HepG2 (cell line): ENCODE results near the gene CCDC142. TPM values are rescaled to one million over a fixed set of nuclear protein-coding genes. Genes with fewer than 3 reads are reported as not detected.

Source experiments
- HNRNPL ChIP-seq: fragments of 200-400 bp; formaldehyde crosslinking; IDR thresholded peaks from 2 replicates; pipeline ENCODE4 v1.6.1; 2017; ENCODE audit warnings: mild to moderate bottlenecking, low read depth, low read length
- KLF15 ChIP-seq: sonication (generic); formaldehyde crosslinking; IDR thresholded peaks from 2 replicates; pipeline ENCODE4 v1.8.1; 2023; ENCODE audit warnings: borderline replicate concordance, mild to moderate bottlenecking, inconsistent platforms, missing genetic modification reagents, mixed read lengths
- MATR3 ChIP-seq: sonication (generic); formaldehyde crosslinking; IDR thresholded peaks from 2 replicates; pipeline ENCODE4 v1.4.0; 2020; ENCODE audit warnings: missing genetic modification reagents
- MTA1 ChIP-seq: sonication (generic); formaldehyde crosslinking; IDR thresholded peaks from 2 replicates; pipeline ENCODE4 v1.4.0; 2020; ENCODE audit warnings: missing genetic modification reagents, mild to moderate bottlenecking, borderline replicate concordance
- MZF1 ChIP-seq: sonication (generic); formaldehyde crosslinking; IDR thresholded peaks from 2 replicates; pipeline ENCODE4 v1.8.1; 2023; ENCODE audit warnings: mild to moderate bottlenecking, missing genetic modification reagents, borderline replicate concordance
- NKX3-1 ChIP-seq: sonication (generic); formaldehyde crosslinking; IDR thresholded peaks from 2 replicates; pipeline ENCODE4 v1.5.0; 2020; ENCODE audit warnings: missing genetic modification reagents
- PREB ChIP-seq: sonication (generic); formaldehyde crosslinking; IDR thresholded peaks from 2 replicates; pipeline ENCODE4 v1.4.0; 2020; ENCODE audit warnings: missing genetic modification reagents
- SALL2 ChIP-seq: sonication (generic); formaldehyde crosslinking; IDR thresholded peaks from 2 replicates; pipeline ENCODE4 v1.8.1; 2023; ENCODE audit warnings: mild to moderate bottlenecking, missing genetic modification reagents, inconsistent platforms
- SMAD9 ChIP-seq: sonication (generic); formaldehyde crosslinking; IDR thresholded peaks from 2 replicates; pipeline ENCODE4 v1.5.1; 2020; ENCODE audit warnings: mild to moderate bottlenecking, missing genetic modification reagents
- SP5 ChIP-seq: IDR thresholded peaks from 2 replicates; pipeline ENCODE4 v1.6.1; 2016; ENCODE audit warnings: low read depth, borderline replicate concordance
- ZNF296 ChIP-seq: sonication (generic); formaldehyde crosslinking; conservative IDR thresholded peaks from 2 replicates; pipeline ENCODE4 v1.5.0; 2020; ENCODE audit warnings: mild to moderate bottlenecking, missing genetic modification reagents
- ZNF432 ChIP-seq: sonication (generic); formaldehyde crosslinking; IDR thresholded peaks from 2 replicates; pipeline ENCODE4 v1.5.0; 2020; ENCODE audit warnings: missing genetic modification reagents, mild to moderate bottlenecking, borderline replicate concordance
- ZNF546 ChIP-seq: sonication (generic); formaldehyde crosslinking; conservative IDR thresholded peaks from 2 replicates; pipeline ENCODE4 v1.8.1; 2023; ENCODE audit warnings: mild to moderate bottlenecking, missing genetic modification reagents
- ZNF557 ChIP-seq: sonication (generic); formaldehyde crosslinking; IDR thresholded peaks from 2 replicates; pipeline ENCODE4 v1.4.0; 2020; ENCODE audit warnings: missing genetic modification reagents
- ZNF672 ChIP-seq: sonication (generic); formaldehyde crosslinking; IDR thresholded peaks from 2 replicates; pipeline ENCODE4 v1.8.1; 2022; ENCODE audit warnings: missing genetic modification reagents
- ZNF704 ChIP-seq: sonication (generic); formaldehyde crosslinking; IDR thresholded peaks from 2 replicates; pipeline ENCODE4 v1.8.1; 2023; ENCODE audit warnings: mild to moderate bottlenecking, inconsistent platforms, moderate library complexity, missing genetic modification reagents, borderline replicate concordance
- ZSCAN9 ChIP-seq: IDR thresholded peaks from 2 replicates; pipeline ENCODE4 v1.6.1; 2016; ENCODE audit warnings: borderline replicate concordance
- polyA plus RNA-seq, 8 experiments: library from polyadenylated mRNA; depleted of rRNA in 3 of 8; stranded (reverse) in 7 of 8; unstranded in 1 of 8; fragments of >200 nt; fragmentation: Illumina TruSeq in 4 of 8; extraction: Trizol in 4 of 8; gene quantifications; 2 replicates each; pipeline versions ENCODE4 v1.2.1 to v1.2.3, GENCODE V29; 2011 to 2016; ENCODE audit warnings: low read depth in 4 of 8, missing spikeins in 1 of 8, mixed read lengths in 1 of 8; ENCODE audit not compliant: insufficient read depth in 1 of 8
- total RNA-seq, 5 experiments: library from RNA; depleted of rRNA; stranded (reverse); fragments of >200 nt; fragmentation: Illumina TruSeq; extraction: Trizol; gene quantifications; 2 replicates each; pipeline ENCODE4 v1.2.3, GENCODE V29; 2016; ENCODE audit warnings: low read depth in 1 of 5
- TF ChIP-seq, protein P1 (sequence below): sonication (generic); formaldehyde crosslinking; IDR thresholded peaks from 2 replicates; pipeline ENCODE4 v1.4.0; 2020; ENCODE audit warnings: missing genetic modification reagents, borderline replicate concordance
- TF ChIP-seq, protein P2 (sequence below): sonication (generic); formaldehyde crosslinking; IDR thresholded peaks from 2 replicates; pipeline ENCODE4 v1.4.0; 2020; ENCODE audit warnings: missing genetic modification reagents, borderline replicate concordance

CCDC142 gene
- total and polyA plus RNA-seq, 2 of the 13 experiments (the other 11 are each of a cell fraction or from before 2014, with no cell fraction given): 14.7 to 30.4 TPM

GRCh38 chr2:74507145-74507925, 24.5 kb upstream of the CCDC142 start, which contains the start of gene PCGF1 (continued):
- TF ChIP-seq HNRNPL (peak; percentile 65; the same call in 1 of the 2 replicates), ZSCAN9 (CRISPR knock-in tag) (peak; percentile 62; the same call in 1 of the 2 replicates), SMAD9 (CRISPR knock-in tag) (peak; percentile 24; the same call in 1 of the 2 replicates), ZNF296 (CRISPR knock-in tag) (no peak), MZF1 (CRISPR knock-in tag) (peak; percentile 1; the same call in 1 of the 2 replicates), PREB (CRISPR knock-in tag) (no peak), SALL2 (peak; percentile 98), ZNF557 (peak; percentile 53; the same call in 1 of the 2 replicates), KLF15 (CRISPR knock-in tag) (peak; percentile 87), SP5 (CRISPR knock-in tag) (peak; percentile 23; the same call in 1 of the 2 replicates), ZNF704 (CRISPR knock-in tag) (peak; percentile 89), ZNF546 (CRISPR knock-in tag) (peak; percentile 83), NKX3-1 (CRISPR knock-in tag) (no peak), MTA1 (peak; percentile 81; the same call in 1 of the 2 replicates), ZNF432 (no peak), ZNF672 (no peak), MATR3 (no peak)
- TF ChIP-seq, protein P1, sequence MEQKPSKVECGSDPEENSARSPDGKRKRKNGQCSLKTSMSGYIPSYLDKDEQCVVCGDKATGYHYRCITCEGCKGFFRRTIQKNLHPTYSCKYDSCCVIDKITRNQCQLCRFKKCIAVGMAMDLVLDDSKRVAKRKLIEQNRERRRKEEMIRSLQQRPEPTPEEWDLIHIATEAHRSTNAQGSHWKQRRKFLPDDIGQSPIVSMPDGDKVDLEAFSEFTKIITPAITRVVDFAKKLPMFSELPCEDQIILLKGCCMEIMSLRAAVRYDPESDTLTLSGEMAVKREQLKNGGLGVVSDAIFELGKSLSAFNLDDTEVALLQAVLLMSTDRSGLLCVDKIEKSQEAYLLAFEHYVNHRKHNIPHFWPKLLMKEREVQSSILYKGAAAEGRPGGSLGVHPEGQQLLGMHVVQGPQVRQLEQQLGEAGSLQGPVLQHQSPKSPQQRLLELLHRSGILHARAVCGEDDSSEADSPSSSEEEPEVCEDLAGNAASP (CRISPR knock-in tag): peak; percentile 97
- TF ChIP-seq, protein P2, sequence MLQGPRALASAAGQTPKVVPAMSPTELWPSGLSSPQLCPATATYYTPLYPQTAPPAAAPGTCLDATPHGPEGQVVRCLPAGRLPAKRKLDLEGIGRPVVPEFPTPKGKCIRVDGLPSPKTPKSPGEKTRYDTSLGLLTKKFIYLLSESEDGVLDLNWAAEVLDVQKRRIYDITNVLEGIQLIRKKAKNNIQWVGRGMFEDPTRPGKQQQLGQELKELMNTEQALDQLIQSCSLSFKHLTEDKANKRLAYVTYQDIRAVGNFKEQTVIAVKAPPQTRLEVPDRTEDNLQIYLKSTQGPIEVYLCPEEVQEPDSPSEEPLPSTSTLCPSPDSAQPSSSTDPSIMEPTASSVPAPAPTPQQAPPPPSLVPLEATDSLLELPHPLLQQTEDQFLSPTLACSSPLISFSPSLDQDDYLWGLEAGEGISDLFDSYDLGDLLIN: peak; percentile 39; the same call in 1 of the 2 replicates
